OCI-LY1 (cell line): ENCODE measurements around the gene BBX.

Experiments used
- H2AFZ ChIP-seq: fragments of 200-600 bp; sonication (generic), shearing (Covaris generic); 2 replicates; pipeline ENCODE4 v1.6.0; 2014; ENCODE audit warnings: antibody characterized with exemption, mild to moderate bottlenecking, low read length
- H3F3A ChIP-seq: fragments of 200-600 bp; sonication (generic), shearing (Covaris generic); 2 replicates; pipeline ENCODE4 v1.6.0; 2014; ENCODE audit warnings: mild to moderate bottlenecking, antibody characterized with exemption, low read length, moderate library complexity; ENCODE audit not compliant: insufficient read depth
- H3K27ac ChIP-seq: fragments of 200-600 bp; sonication (generic); 2 replicates; pipeline ENCODE4 v1.5.1; 2014; ENCODE audit warnings: low read length, mixed run types, mild to moderate bottlenecking, low read depth; ENCODE audit not compliant: poor library complexity, severe bottlenecking
- H3K27me3 ChIP-seq: fragments of 200-600 bp; sonication (generic); 2 replicates; pipeline ENCODE4 v1.6.0; 2014; ENCODE audit warnings: antibody characterized with exemption, mild to moderate bottlenecking, low read length, moderate library complexity; ENCODE audit not compliant: insufficient read depth
- H3K36me3 ChIP-seq: fragments of 200-600 bp; sonication (generic); 2 replicates; pipeline ENCODE4 v1.6.1; 2014; ENCODE audit warnings: mild to moderate bottlenecking, antibody characterized with exemption, low read length, moderate library complexity, mixed read lengths; ENCODE audit not compliant: insufficient read depth
- H3K4me1 ChIP-seq: fragments of 200-600 bp; sonication (generic); 2 replicates; pipeline ENCODE4 v1.5.1; 2014; ENCODE audit warnings: mild to moderate bottlenecking, low read length, moderate library complexity; ENCODE audit not compliant: insufficient read depth, severe bottlenecking
- H3K4me2 ChIP-seq: fragments of 200-600 bp; sonication (generic), shearing (Covaris generic); 2 replicates; pipeline ENCODE4 v1.6.1; 2014; ENCODE audit warnings: low read length
- H3K4me3 ChIP-seq: fragments of 200-600 bp; sonication (generic); 2 replicates; pipeline ENCODE4 v1.5.1; 2014; ENCODE audit warnings: low read length, low read depth, mild to moderate bottlenecking, mixed read lengths; ENCODE audit not compliant: poor library complexity, severe bottlenecking
- H3K79me2 ChIP-seq: fragments of 200-600 bp; shearing (Covaris generic); 2 replicates; pipeline ENCODE4 v1.6.1; 2016; ENCODE audit warnings: mixed run types, low read length, mixed read lengths; ENCODE audit not compliant: insufficient read depth
- H3K9ac ChIP-seq: fragments of 200-600 bp; sonication (generic), shearing (Covaris generic); 2 replicates; pipeline ENCODE4 v1.6.1; 2014; ENCODE audit warnings: mild to moderate bottlenecking, low read length, mixed read lengths
- H3K9me2 ChIP-seq: fragments of 200-600 bp; sonication (generic), shearing (Covaris generic); 2 replicates; pipeline ENCODE4 v1.6.1; 2014; ENCODE audit warnings: low read depth, mild to moderate bottlenecking, low read length, mixed read lengths
- H3K9me3 ChIP-seq: fragments of 200-600 bp; shearing (Covaris generic); 2 replicates; pipeline ENCODE4 v1.6.1; 2014; ENCODE audit warnings: low read length, mixed read lengths
- H4K20me1 ChIP-seq: fragments of 200-600 bp; sonication (generic), shearing (Covaris generic); 2 replicates; pipeline ENCODE4 v1.6.0; 2016; ENCODE audit warnings: mild to moderate bottlenecking, low read length; ENCODE audit not compliant: insufficient read depth
- EZH2 ChIP-seq: fragments of 200-600 bp; sonication (generic), shearing (Covaris generic); IDR thresholded peaks from 2 replicates; pipeline ENCODE4 v1.8.0; 2017; ENCODE audit warnings: borderline replicate concordance, mixed run types, mild to moderate bottlenecking, antibody characterized with exemption, low read length, moderate library complexity, mixed read lengths
- TF ChIP-seq, protein P1 (sequence below): fragments of 200-600 bp; sonication (generic), shearing (Covaris generic); IDR thresholded peaks from 2 replicates; pipeline ENCODE4 v1.5.1; 2017; ENCODE audit warnings: mild to moderate bottlenecking, antibody characterized with exemption, low read length, moderate library complexity, mixed read lengths

The BBX gene

DNA sequence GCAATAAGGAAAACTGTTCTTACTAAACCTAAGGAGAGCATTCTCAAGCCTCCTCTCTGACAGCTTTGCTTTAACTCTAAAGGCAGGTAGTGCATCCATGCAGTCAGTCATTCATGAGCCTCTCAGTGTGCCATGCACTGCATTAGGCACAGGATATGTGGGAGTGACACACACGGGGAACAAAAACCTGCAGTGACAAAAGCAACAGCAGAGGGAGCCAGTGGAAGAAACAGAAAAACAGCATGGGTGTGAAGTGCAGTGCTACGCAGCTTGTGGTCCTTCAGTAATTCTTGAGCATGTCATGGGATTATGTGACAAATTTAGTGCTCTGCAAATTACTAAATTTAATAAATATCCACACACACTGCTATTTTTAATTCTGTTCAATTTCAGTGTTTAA lies 230.7 kb downstream of the BBX start:
- Histone ChIP-seq H3K36me3 (peaks cover 8% of the 10 kb centered on the region; the same call in 1 of the 2 replicates), H3K27ac (no peak overlapping the region), H3F3A (no peaks in the 10 kb centered on the region), H3K27me3 (no peaks in the 10 kb centered on the region), H4K20me1 (no peaks in the 10 kb centered on the region), H3K9me2 (no peaks in the 10 kb centered on the region), H2AFZ (no peak overlapping the region), H3K9me3 (no peaks in the 10 kb centered on the region), H3K4me3 (no peak overlapping the region), H3K4me2 (no peak overlapping the region), H3K79me2 (no peaks in the 10 kb centered on the region), H3K9ac (no peak overlapping the region), H3K4me1 (no peaks in the 10 kb centered on the region)
- no peak for TF ChIP-seq EZH2
- TF ChIP-seq, protein P1, sequence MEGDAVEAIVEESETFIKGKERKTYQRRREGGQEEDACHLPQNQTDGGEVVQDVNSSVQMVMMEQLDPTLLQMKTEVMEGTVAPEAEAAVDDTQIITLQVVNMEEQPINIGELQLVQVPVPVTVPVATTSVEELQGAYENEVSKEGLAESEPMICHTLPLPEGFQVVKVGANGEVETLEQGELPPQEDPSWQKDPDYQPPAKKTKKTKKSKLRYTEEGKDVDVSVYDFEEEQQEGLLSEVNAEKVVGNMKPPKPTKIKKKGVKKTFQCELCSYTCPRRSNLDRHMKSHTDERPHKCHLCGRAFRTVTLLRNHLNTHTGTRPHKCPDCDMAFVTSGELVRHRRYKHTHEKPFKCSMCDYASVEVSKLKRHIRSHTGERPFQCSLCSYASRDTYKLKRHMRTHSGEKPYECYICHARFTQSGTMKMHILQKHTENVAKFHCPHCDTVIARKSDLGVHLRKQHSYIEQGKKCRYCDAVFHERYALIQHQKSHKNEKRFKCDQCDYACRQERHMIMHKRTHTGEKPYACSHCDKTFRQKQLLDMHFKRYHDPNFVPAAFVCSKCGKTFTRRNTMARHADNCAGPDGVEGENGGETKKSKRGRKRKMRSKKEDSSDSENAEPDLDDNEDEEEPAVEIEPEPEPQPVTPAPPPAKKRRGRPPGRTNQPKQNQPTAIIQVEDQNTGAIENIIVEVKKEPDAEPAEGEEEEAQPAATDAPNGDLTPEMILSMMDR = peak; percentile 58

DNA sequence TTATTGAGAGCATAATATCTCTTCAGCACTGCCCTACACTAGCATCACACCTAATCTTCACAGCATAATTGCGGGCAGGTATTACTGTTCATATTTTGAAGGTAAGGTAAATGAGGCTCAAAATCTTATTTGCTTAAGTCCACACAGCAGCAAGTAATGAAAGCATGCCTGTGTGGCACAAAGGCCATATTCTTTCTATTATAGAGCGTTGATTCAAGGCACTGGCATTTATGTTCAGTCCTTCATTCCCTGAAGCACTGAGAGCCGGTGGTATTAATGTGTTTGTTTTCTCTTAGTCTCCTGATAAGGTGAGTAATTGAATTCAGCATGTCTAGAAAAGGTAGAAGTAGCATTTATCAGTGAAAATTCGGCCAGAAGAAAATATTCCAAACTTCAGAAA lies 231.2 kb downstream of the BBX start:
- Histone ChIP-seq H3K4me3 (no peak overlapping the region), H3K4me1 (no peaks in the 10 kb centered on the region), H3K79me2 (no peaks in the 10 kb centered on the region), H4K20me1 (no peaks in the 10 kb centered on the region), H3F3A (no peaks in the 10 kb centered on the region), H3K9me3 (no peaks in the 10 kb centered on the region), H3K27ac (no peak overlapping the region), H3K4me2 (no peak overlapping the region), H3K36me3 (peaks cover 5% of the 10 kb centered on the region; the same call in 1 of the 2 replicates), H2AFZ (no peak overlapping the region), H3K9ac (no peak overlapping the region), H3K27me3 (no peaks in the 10 kb centered on the region), H3K9me2 (no peaks in the 10 kb centered on the region)
- TF ChIP-seq EZH2 = no peak
- TF ChIP-seq, protein P1 = no peak

DNA sequence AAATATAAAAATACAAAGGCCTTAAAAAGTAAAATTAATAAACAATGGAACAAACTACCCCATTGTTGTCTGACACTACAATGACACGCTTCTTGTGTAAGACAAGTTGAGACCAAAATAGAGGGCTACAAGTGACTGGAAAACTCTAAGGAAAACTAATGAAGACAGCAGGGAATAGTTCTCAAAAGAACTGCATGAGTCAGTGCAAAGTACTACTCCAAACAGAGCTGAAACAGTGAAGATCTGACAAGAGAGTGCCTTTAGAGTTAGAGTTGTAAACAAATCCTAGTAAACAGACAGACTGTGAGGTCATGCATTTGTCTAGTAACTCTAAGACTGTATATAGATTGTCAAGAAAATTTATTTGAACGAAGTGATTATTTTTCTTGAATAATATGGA lies 233.9 kb downstream of the BBX start:
- Histone ChIP-seq H4K20me1 (no peaks in the 10 kb centered on the region), H3K4me1 (no peaks in the 10 kb centered on the region), H3K9ac (no peak overlapping the region), H3K4me2 (no peak overlapping the region), H3K9me3 (no peaks in the 10 kb centered on the region), H2AFZ (no peak overlapping the region), H3F3A (no peaks in the 10 kb centered on the region), H3K9me2 (no peaks in the 10 kb centered on the region), H3K36me3 (peaks cover 5% of the 10 kb centered on the region; the same call in 1 of the 2 replicates), H3K27me3 (no peaks in the 10 kb centered on the region), H3K79me2 (no peaks in the 10 kb centered on the region), H3K27ac (no peak overlapping the region), H3K4me3 (no peak overlapping the region)
- TF ChIP-seq, protein P1 = no peak
- no peak for TF ChIP-seq EZH2
